Large intestine (tissue), 3 donors: ENCODE results near the gene TUBA4B. TPM values are rescaled to one million over a fixed set of nuclear protein-coding genes. Genes with fewer than 3 reads are reported as not detected.

Experiments
- DNase-seq, 2 donors: peaks; one replicate each; pipeline versions ENCODE4 v3.0.0 to v3.0.0-alpha.2; 2013
- H3K27ac ChIP-seq: one replicate; pipeline ENCODE4 v1.5.1; 2013; ENCODE audit warnings: low read length
- H3K27me3 ChIP-seq: 2 replicates; pipeline ENCODE4 v1.6.1; 2013; ENCODE audit warnings: low read length; ENCODE audit not compliant: control insufficient read depth, insufficient read depth
- H3K36me3 ChIP-seq: 2 replicates; pipeline ENCODE4 v1.6.1; 2013; ENCODE audit warnings: low read length; ENCODE audit not compliant: control insufficient read depth, insufficient read depth
- H3K4me1 ChIP-seq: one replicate; pipeline ENCODE4 v1.6.1; 2013; ENCODE audit warnings: low read length; ENCODE audit not compliant: control insufficient read depth, insufficient read depth
- H3K4me3 ChIP-seq: one replicate; pipeline ENCODE4 v1.5.1; 2013; ENCODE audit warnings: low read length
- H3K9me3 ChIP-seq: one replicate; pipeline ENCODE4 v1.6.1; 2013; ENCODE audit warnings: mild to moderate bottlenecking, low read depth, low read length, moderate library complexity; ENCODE audit not compliant: control insufficient read depth
- WGBS: methylation state at CpG from one replicate; pipeline ENCODE4 v1.1.5; 2013; ENCODE audit warnings: low lambda C conversion rate; ENCODE audit not compliant: insufficient coverage; 5-methylcytosine and 5-hydroxymethylcytosine counted together
- polyA plus RNA-seq: library from polyadenylated mRNA; unstranded; fragments of 120-200 nt; gene quantifications from one replicate; pipeline ENCODE4 v1.2.1, GENCODE V29; 2013

The TUBA4B gene
- polyA plus RNA-seq, 1 donor, result not detected

DNA sequence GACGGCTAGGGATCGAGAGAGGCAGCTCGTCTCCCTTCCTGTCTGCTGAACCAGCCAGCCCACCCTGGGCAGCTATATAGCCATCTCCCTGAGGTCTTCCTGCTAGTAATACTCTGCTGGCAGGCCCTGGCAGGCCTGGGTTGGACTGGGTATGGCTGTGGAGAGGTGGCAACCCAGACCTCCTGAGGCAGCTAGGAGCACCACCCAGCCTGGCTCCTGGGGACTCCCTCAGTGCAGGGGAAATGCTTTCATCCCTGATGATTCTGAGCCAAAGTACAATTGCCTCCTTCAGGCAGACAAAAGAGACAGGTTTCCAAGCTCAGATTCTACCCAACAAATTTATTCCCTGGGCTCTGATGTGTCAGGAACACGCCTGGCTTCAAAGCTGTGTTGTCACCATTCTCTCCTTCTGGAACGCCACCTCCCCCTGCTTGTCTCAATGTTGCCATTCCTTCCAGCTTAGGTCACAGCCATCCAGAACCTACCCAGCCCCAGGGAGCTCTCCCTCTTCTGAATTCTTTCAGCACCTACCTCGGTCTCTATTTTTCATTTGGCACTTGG is 21.4 kb downstream of the TUBA4B start:
- H3K4me1 ChIP-seq, result peaks cover 22% of the 10 kb centered on the region
- peak in 1 of 2 donors; percentile 34 for DNase-seq

DNA sequence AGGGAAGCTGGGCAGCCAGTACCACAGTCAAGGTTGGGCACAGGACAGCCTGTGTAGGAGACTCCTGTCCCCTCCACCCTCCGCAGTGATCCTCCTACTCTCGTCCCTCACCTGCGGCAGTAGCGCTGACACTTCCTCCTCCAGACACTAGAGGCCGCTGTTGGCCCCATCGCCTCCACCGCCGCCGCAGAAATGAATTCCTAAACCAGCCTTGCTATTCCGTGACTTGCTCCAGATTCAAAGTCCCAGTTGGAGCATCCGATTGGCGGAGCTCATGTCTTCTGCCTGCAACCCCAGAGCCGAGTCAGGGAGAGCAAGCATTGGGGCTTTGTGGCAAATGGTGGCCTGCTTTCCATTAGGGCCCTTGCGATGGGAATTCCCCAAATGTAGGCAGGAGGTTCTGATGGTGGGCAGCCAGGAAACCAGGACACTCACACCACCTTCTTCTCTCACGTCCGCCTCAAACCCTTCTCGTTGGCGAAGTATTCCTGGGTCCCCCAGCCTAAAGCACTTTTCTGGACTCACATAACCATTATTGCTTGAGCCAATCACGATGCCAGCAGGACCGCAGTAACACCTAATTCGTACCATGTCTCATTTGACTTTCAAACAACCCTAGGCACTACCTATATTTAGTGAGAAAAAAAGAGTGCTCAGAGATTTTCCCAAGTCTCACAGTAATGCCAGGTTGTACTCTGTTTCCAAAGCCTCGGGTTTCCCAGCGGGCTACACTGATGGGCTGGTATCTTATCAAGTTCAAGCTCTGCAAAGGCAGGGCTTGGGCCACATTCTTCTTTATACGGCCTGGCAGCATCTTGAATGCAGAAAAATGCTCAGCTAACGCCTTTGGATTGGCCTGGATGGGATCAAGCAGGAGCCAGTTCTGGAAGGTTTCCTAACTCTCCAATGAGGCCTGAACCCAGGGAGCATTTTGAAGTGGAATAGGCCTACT is 24.9 kb downstream of the TUBA4B start:
- WGBS, result 100% methylated on average over 1 of the region's 25 CpGs
- peak; percentile 67 to 81 for DNase-seq
- Histone ChIP-seq H3K9me3 (no peaks in the 10 kb centered on the region), H3K4me1 (peaks cover 17% of the 10 kb centered on the region), H3K27me3 (no peaks in the 10 kb centered on the region), H3K4me3 (peak overlapping the region; percentile 12), H3K27ac (peak overlapping the region; percentile 85), H3K36me3 (peaks cover 22% of the 10 kb centered on the region)

More for the DNA sequence above, 21.4 kb downstream of the TUBA4B start:
- no peak overlapping the region for H3K27ac ChIP-seq
- WGBS, result no CpG with 5 or more reads among the region's 6 CpGs
- no peaks in the 10 kb centered on the region for H3K27me3 ChIP-seq
- no peaks in the 10 kb centered on the region for H3K9me3 ChIP-seq
- H3K36me3 ChIP-seq, result no peaks in the 10 kb centered on the region
- no peak overlapping the region for H3K4me3 ChIP-seq

DNA sequence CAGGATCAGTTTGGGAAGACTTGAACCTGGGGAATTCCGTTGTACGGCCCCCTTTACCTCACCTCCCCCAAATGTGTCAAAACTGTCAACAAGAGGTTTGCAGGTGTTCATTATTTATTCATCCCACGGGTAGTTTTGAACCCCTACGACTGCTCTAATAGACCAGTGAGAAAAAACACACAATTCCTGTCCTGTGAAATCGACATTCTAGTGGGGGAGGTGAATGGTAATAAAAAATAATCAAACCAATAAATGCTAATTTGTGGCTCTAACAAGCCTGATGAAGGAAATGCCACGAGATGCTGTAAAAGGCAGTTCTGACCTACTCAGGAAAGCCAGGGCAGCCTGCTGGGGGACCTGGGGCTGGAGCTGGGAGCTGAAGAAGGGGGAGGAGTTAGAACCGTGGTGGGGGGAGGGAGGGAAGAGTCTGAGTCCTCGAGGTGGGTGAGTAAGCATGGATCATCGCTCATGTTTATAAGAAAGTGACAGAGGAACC is 25.7 kb downstream of the TUBA4B start:
- no peaks in the 10 kb centered on the region for H3K27me3 ChIP-seq
- WGBS, result no CpG with 5 or more reads among the region's 9 CpGs
- peak overlapping the region; percentile 85 for H3K27ac ChIP-seq
- peaks cover 29% of the 10 kb centered on the region for H3K36me3 ChIP-seq
- DNase-seq, result no peak
- H3K9me3 ChIP-seq, result no peaks in the 10 kb centered on the region
- peak overlapping the region; percentile 47 for H3K4me3 ChIP-seq
- peaks cover 17% of the 10 kb centered on the region for H3K4me1 ChIP-seq

DNA sequence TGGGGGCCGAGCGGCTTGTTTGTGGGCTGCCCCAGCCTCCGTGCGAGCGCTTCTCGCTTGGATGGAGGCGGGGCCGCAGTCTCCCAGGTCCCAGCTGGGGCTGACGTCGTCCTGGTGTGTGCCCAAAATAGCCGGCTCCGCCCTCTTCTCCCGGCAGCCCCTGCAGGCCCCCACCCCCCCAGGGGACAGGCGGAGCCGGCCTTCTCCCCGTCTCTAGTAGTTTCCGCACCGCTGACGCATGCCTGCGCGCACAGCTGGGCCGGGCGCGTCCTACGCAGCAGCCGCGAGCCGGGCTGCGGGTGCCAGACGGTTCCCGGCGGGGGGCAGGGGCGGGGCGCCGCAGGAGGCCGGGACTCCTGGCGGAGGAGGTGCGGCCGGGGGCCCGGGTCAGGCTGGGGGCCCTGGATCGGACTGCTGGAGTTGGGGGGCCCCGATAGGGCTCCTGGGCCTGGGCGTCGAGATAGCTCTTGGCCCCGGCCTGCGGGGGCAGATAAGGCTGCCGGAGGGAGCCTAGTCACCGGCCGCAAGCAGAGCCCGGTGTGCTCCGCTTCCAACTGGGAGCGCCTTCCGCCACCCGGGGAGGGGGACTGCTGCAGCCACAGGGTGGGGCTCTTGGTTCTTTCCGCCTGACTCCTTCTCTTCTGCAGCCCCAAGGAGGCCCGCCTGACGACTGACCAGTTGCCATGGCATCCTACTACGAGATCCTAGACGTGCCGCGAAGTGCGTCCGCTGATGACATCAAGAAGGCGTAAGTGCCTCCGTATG is 26.3 kb downstream of the TUBA4B start, which contains the start of gene DNAJB2:
DNAJB2 (plus strand) TSS at position 216 of the 765 bp plus-strand sequence; CDS start at position 684, 468 bp downstream.
- Histone ChIP-seq H3K27me3 (no peaks in the 10 kb centered on the region), H3K4me1 (peaks cover 17% of the 10 kb centered on the region), H3K9me3 (no peaks in the 10 kb centered on the region), H3K4me3 (peak within 1 kb of the TSS; percentile 65), H3K36me3 (peaks cover 32% of the 10 kb centered on the region), H3K27ac (peak within 1 kb of the TSS; percentile 85)
- peak; percentile 97 to 98 for DNase-seq
- WGBS, result no CpG with 5 or more reads among the region's 65 CpGs

DNA sequence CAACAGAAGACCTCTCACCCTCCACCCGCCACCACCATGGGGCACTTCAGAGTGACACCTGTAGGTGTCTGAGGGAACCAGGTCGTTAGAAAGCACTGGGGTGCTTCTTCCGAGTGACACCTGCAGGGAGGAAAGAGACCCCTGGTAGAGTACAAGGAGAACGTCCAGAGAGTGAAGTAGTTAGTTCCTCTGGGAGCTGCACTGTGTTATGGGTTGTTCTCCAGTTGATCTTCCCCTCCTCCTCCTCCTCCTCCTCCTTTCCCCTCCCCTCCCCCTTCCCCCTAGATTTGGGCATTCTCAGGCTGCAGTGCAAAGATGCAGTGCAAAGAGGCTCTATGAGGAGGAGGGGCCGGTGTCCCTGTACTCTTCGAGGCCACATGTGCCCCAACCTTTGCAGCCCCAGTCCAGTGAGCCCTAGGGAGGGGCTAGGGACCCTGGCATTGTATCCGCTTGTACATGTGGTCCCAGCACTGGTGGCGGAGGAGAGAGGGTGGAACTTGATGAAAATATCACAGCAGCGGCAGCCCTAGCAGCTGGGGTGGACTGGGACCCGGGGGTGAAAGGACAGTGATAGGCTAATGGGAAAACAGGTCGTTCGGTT is 27.0 kb downstream of the TUBA4B start:
- Histone ChIP-seq H3K4me3 (peak overlapping the region; percentile 65), H3K27me3 (no peaks in the 10 kb centered on the region), H3K4me1 (peaks cover 17% of the 10 kb centered on the region), H3K36me3 (peaks cover 38% of the 10 kb centered on the region), H3K27ac (peak overlapping the region; percentile 85), H3K9me3 (no peaks in the 10 kb centered on the region)
- DNase-seq, result no peak
- no CpG with 5 or more reads among the region's 12 CpGs for WGBS

DNA sequence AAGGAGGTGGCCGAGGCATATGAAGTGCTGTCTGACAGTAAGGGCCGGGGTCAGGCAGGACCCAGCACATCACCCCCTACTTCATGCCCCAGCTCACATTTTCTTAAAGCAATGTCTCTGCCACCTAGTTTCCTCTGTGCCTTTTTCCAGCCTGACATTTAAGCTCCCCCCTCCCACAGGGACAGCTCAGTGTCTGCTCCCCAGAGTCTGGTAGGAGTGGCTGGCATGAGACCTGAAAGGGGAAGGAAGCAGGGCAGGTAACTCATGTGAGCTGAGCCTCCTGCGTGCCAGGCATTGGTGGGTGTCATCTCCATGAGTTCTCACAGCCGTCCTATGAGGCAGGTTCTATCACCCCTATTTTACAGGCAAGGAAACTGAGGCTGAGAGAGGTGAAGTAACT is 27.6 kb downstream of the TUBA4B start:
- WGBS, result no CpG with 5 or more reads among the region's 4 CpGs
- peaks cover 17% of the 10 kb centered on the region for H3K4me1 ChIP-seq
- no peaks in the 10 kb centered on the region for H3K27me3 ChIP-seq
- peaks cover 45% of the 10 kb centered on the region for H3K36me3 ChIP-seq
- no peaks in the 10 kb centered on the region for H3K9me3 ChIP-seq
- no peak overlapping the region for H3K4me3 ChIP-seq
- DNase-seq, result no peak
- H3K27ac ChIP-seq, result no peak overlapping the region

DNA sequence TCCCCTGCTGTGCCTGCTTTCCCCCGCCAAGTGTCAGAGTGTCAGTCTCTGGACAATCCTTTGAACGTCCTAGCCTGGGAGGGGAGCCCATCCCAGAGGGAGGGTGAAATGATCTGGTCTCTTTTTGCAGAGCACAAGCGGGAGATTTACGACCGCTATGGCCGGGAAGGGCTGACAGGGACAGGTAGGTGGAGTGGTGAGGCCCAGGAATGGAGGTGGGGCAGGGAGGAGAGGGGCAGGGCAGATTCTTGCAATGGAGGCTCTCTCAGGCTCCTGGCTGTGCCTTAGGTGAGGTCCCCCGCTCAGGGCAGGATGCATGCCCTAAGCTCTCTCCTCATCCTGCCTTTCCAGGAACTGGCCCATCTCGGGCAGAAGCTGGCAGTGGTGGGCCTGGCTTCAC is 28.5 kb downstream of the TUBA4B start:
- DNase-seq, result no peak
- WGBS, result no CpG with 5 or more reads among the region's 8 CpGs
- H3K36me3 ChIP-seq, result peaks cover 46% of the 10 kb centered on the region
- no peaks in the 10 kb centered on the region for H3K27me3 ChIP-seq
- H3K4me3 ChIP-seq, result no peak overlapping the region
- no peaks in the 10 kb centered on the region for H3K9me3 ChIP-seq
- H3K27ac ChIP-seq, result no peak overlapping the region
- H3K4me1 ChIP-seq, result peaks cover 17% of the 10 kb centered on the region

DNA sequence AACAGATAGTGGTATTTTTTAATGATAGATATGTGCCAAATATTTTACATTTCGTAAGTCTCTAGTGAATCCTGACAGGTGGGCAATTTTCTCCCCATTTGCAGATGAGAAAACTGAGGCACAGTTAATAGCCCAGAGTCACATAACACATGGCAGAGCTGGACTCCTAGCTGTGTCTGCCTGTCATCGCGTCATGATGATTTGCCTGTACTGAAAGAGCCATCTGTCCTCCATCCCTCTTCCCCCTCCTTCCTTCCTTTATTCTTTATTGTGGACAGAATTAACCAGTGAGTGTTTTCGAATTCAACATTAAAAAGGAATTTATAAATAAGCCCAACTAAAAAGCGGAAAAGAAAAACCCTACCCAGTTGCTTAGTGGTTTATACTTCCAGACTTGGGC is 29.3 kb downstream of the TUBA4B start:
- H3K36me3 ChIP-seq, result peaks cover 46% of the 10 kb centered on the region
- no peak overlapping the region for H3K4me3 ChIP-seq
- H3K27ac ChIP-seq, result no peak overlapping the region
- H3K27me3 ChIP-seq, result no peaks in the 10 kb centered on the region
- no peaks in the 10 kb centered on the region for H3K9me3 ChIP-seq
- DNase-seq, result no peak
- H3K4me1 ChIP-seq, result peaks cover 17% of the 10 kb centered on the region
- no CpG with 5 or more reads among the region's 5 CpGs for WGBS

DNA sequence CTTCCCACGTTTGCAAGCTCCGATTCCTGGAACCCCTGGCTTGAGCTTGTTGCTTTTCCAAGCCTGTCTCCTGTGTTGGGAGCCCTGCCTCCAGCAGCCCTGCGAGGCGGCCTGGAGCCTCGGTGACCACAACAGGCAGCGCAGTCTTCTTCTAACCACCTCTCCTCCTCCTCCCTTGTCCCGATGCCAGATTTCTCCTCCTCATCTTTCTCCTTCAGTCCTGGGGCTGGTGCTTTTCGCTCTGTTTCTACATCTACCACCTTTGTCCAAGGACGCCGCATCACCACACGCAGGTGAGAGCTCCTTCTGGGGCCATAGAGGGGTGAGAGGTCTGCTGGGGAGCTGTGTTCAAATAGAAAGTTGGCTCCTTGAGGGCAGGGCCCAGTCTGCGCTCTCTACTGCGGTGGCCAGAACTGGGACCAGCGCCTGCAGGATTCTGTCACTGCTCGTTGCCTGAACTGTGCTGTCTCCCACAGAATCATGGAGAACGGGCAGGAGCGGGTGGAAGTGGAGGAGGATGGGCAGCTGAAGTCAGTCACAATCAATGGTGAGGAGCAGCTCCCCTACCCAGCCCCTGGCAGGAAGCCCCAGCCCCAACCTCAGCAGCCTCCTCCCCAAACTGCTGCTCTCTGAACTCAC is 30.0 kb downstream of the TUBA4B start:
- Histone ChIP-seq H3K4me3 (no peak overlapping the region), H3K4me1 (peaks cover 13% of the 10 kb centered on the region), H3K9me3 (no peaks in the 10 kb centered on the region), H3K27ac (no peak overlapping the region), H3K27me3 (no peaks in the 10 kb centered on the region), H3K36me3 (peaks cover 46% of the 10 kb centered on the region)
- no CpG with 5 or more reads among the region's 17 CpGs for WGBS
- no peak for DNase-seq
